Right lobe of liver (tissue), 4 donors: ENCODE data around the gene TSPAN31.

ENCODE experiments used
- CTCF ChIP-seq, 4 donors: fragments of 200-600 bp in 3 of 4; fragments of 450-650 bp in 1 of 4; IDR thresholded peaks; one replicate each; pipeline versions ENCODE4 v1.5.1 to v1.8.0; 2016 to 2022; ENCODE audit warnings: antibody characterized with exemption in 4 of 4, mild to moderate bottlenecking in 2 of 4
- POLR2A ChIP-seq: fragments of 450-650 bp; IDR thresholded peaks from one replicate; pipeline ENCODE4 v1.6.1; 2017; ENCODE audit warnings: antibody characterized with exemption, mild to moderate bottlenecking
- donor health status: DM: no; HTN: no; CAD: no.
- donor health status: DM: no; HTN: no; CAD: no.
- donor health status: DM: no; HTN: yes; CAD: no.

DNA sequence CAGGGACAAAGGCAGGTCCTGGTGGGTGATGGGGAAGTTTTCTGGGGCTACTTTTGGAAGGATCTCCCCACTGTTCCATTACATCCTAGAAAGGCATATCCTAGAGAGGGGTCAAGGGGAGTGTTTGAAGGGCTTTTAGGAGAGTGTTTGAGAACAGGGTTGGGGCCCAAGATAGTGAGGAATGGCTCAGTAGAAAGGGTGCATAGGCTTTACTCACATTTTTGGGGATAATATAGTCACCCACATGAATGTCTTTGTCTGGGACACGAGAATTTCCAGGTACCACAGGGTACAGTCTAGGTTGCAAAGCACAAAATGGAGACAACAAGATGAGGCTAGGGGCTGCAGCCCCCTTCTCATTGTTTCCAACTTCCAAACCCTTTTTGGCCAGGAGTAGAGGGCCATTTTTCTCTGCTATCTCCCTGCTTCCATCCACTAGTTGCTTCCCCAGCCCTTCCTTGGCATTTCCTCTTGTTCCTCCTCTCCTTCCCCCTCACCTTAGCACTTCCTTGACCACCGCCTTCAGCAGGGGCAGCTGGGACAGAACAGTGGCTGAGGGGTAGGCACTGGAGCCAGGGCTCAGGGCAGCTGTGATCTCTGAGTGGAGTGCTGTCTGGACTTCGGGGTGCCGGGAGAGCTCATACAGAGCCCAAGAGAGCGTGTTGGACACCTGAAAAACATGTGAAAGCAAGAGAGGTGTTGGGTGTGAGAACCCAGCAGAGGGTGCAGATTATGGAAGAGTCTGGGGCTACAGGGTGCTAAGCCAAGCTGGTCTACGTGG lies 19.2 kb downstream of the TSPAN31 start:
- no peak for TF ChIP-seq CTCF (IDR thresholded peaks at IDR 0.05)
- TF ChIP-seq POLR2A, result no peak
